ENCODE data around the gene SLC5A9.

Gene SLC5A9

DNA sequence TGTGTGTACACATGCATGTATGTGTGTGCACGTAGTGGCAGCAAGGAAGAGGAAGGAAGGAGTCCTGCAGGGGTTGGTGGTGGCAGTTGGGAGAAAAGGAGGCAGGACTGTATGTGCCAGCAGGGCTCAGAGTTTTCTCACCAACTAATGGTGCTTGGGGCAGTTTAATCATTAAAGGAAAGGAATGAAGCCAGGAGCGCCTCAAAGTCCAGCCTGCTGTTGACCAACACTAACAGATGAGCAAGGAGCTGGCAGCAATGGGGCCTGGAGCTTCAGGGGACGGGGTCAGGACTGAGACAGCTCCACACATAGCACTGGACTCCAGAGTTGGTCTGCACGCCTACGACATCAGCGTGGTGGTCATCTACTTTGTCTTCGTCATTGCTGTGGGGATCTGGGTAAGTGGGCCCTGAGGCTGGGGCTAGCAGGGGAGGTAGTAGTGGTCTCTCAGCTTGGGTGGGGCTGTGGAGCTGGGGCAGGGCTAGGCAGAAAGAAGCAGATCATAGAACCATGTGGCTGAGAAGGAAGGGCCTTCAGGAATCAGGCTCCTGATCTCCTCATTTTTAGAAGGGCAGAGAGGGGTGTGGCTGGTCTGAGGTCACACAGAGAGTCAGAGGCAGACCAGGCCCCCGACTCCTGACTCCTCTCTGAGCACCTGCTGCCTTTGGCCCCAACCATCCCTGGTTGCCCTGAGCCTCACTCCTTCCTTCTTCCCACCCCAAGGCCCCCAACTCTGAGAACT is at the start of gene SLC5A9:
Gene SLC5A9 (plus strand): TSS at position 216 of the 742 bp plus-strand sequence. CDS start 21 bp downstream, at position 237.
- no peak within 1 kb of the TSS for H3K27ac Mint-ChIP-seq
- H3K36me3 Mint-ChIP-seq: no peaks in the 10 kb centered on the region
- no peak within 1 kb of the TSS for H3K4me3 Mint-ChIP-seq
- no peaks in the 10 kb centered on the region for H3K4me1 Mint-ChIP-seq
- ATAC-seq: no peak
- no peaks in the 10 kb centered on the region for H3K9me3 Mint-ChIP-seq
- no peaks in the 10 kb centered on the region for H3K27me3 Mint-ChIP-seq

DNA sequence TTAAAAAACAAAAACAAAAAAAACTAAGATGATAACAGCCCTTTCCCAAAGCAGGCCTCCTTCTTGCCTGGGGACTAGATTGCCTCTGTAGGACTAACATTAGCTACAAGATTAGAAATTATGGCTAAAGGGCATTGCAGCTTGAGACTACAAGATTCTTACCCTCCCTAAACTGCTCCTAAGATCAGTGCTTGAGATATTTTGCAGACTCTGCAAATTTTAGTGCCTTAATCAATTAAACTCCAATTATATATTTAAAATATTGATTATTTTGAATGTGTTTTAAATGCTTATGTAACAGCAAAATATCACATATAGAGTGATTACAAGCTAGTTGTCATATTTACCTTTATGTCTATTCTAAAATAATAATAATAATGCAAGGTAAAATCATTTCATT is 47.4 kb upstream of the SLC5A9 start:
- no peak for ATAC-seq
- H3K27ac Mint-ChIP-seq: no peak overlapping the region
- H3K4me1 Mint-ChIP-seq: no peaks in the 10 kb centered on the region
- H3K36me3 Mint-ChIP-seq: peaks cover 3% of the 10 kb centered on the region
- peaks cover 10% of the 10 kb centered on the region for H3K9me3 Mint-ChIP-seq
- no peak overlapping the region for H3K4me3 Mint-ChIP-seq
- H3K27me3 Mint-ChIP-seq: peaks cover 17% of the 10 kb centered on the region

DNA sequence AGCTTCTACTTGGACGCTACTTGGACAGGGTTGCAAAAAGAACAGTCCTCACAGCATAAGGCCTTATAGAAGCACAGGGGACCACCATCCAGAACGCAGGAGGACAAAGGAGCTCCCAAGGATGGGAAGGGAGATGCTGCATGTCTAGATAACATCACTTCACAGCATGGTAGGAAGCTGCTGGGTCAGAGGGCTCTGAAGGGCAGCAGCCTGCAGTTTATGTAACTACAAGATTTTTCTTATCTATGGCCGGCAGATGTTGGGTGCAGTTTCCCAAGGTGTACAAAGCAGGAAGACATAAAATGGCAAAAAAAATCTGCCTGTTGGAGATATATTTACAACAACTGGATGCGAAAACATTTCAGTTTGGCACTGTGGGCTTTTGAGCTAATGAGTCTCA is 45.3 kb upstream of the SLC5A9 start:
- Mint-ChIP-seq H3K36me3 (no peaks in the 10 kb centered on the region), H3K4me1 (no peaks in the 10 kb centered on the region), H3K4me3 (no peak overlapping the region), H3K27me3 (peaks cover 17% of the 10 kb centered on the region), H3K27ac (no peak overlapping the region), H3K9me3 (peaks cover 4% of the 10 kb centered on the region)
- no peak for ATAC-seq

DNA sequence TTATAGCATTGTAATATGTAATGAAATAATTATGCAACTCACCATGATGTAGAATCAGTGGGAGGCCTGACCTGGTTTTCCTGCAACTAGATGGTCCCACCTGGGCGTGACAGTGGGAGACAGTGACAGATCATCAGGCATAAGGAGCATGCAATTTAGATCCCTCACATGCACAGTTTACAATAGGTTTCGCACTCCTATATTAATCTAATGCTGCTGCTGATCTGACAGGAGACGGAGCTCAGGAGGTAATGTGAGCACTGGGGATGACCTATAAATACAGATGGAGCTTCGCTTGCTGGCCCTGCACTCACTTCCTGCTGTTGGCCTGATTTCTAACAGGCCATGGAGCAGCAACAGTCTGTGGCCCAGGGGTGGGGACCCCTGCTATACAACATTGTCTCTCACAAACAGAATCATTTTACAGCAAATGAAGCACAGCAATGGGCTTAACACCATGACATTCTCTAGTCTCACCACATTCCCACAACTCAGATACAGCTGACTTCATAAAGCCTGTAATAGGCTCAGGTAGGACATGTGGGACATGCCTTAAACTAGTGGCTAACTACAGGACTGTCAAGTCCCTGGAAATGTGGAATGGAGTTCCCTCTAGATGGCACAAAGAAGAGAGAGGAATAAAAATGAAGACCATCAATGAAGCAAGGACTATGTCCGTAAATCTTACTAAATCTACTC is 40.7 kb upstream of the SLC5A9 start:
- Mint-ChIP-seq H3K27ac (no peak overlapping the region), H3K9me3 (no peaks in the 10 kb centered on the region), H3K4me1 (peaks cover 6% of the 10 kb centered on the region), H3K4me3 (no peak overlapping the region), H3K27me3 (peaks cover 9% of the 10 kb centered on the region), H3K36me3 (no peaks in the 10 kb centered on the region)
- no peak for ATAC-seq

DNA sequence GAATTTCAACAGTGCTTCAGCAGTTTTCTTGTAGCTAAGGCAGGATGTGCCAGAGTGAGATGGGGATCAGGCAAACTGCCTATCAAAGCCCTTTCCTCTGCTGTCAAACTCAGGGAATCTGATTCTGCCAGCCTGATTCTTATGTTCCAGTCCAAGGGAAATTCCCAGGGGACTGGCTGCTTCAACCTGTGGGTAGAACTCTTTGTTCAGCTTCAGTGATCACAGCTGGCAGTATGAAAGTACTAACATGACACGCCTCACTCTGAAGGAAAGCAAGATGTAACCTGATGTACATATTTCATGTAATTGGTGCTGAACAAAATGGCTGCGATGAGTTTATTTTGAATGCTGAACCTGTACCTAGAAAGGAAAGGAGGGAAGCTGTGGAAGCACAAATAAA is 40.1 kb upstream of the SLC5A9 start:
- no peak overlapping the region for H3K27ac Mint-ChIP-seq
- no peaks in the 10 kb centered on the region for H3K36me3 Mint-ChIP-seq
- no peaks in the 10 kb centered on the region for H3K9me3 Mint-ChIP-seq
- peaks cover 6% of the 10 kb centered on the region for H3K4me1 Mint-ChIP-seq
- no peak overlapping the region for H3K4me3 Mint-ChIP-seq
- H3K27me3 Mint-ChIP-seq: peaks cover 4% of the 10 kb centered on the region
- ATAC-seq: peak; percentile 43

DNA sequence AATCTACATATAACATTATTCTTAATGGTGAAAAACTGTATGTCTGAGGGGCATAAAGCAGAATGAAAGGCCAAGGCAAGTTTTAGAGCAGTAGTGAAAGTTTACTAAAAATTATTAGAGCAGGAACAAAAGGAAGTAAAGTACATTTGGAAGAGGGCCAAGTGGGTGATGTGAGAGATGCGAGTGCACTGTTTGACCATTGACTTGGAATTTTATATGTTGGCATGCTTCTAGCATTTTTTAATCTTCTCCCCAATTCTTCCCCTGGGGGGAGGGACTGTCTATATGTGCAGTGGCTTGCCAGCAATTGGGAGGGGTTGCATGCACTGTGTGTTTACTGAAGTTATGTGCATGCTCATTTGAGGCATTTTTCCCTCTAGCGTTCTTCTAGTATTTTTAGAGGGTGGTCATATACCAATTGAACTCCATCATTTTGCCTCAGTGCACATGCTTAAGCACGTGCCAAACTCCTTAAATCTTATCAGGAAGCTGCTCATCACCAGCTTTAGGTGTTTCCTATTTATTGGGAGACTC is 36.1 kb upstream of the SLC5A9 start:
- H3K4me3 Mint-ChIP-seq: no peak overlapping the region
- peaks cover 19% of the 10 kb centered on the region for H3K27me3 Mint-ChIP-seq
- no peaks in the 10 kb centered on the region for H3K36me3 Mint-ChIP-seq
- H3K9me3 Mint-ChIP-seq: peaks cover 8% of the 10 kb centered on the region
- no peak overlapping the region for H3K27ac Mint-ChIP-seq
- ATAC-seq: no peak
- peaks cover 6% of the 10 kb centered on the region for H3K4me1 Mint-ChIP-seq

DNA sequence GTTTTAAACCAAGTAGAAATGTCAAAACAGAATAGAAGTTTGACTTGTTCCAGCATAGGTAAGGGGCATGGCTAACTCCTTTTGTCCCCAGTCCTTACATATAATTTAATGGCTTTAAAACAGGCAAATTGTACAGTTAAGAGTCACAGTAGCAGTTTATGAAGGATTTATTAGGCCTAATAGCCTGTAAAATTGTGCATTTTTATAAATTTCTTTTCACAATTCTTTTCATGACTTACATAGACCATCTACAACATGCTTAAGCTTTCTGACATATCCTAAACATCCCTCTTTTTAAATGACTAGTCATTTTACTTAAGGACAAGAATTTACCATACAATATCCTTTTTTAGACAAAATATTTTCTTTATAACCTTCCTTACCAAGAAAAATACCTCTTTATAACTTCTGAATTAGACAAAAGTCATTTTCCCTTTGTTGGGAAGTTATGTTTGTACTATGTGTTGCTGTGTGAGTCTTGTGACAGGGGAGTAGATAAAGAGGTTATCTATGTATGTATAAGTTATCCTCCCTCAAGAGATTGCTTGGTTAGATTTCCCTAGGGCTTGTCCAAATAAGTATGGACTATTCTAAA is 34.5 kb upstream of the SLC5A9 start:
- ATAC-seq: no peak
- H3K9me3 Mint-ChIP-seq: peaks cover 8% of the 10 kb centered on the region
- H3K4me3 Mint-ChIP-seq: no peak overlapping the region
- no peaks in the 10 kb centered on the region for H3K36me3 Mint-ChIP-seq
- H3K27me3 Mint-ChIP-seq: peaks cover 19% of the 10 kb centered on the region
- no peak overlapping the region for H3K27ac Mint-ChIP-seq
- H3K4me1 Mint-ChIP-seq: no peaks in the 10 kb centered on the region

DNA sequence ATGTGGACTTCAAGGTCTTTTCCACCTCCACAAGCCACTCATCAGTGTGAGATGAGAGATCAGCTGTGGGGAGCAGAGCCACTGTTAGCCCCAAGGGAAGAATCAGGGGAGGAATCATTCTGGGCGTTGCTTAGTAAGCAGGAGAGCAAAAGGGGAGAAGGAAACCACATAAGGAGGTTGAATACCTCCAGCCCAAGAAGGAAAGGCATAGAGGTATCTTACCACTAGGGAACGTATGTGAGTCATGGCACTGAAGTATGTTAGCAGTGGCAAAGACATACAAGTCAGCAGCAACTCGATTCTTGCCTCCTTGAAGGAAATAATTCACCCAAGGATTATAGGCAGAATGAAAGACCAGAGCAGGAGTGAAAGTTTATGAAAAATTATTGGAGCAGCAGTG is 31.6 kb upstream of the SLC5A9 start:
- Mint-ChIP-seq H3K4me1 (no peaks in the 10 kb centered on the region), H3K9me3 (peaks cover 8% of the 10 kb centered on the region), H3K36me3 (no peaks in the 10 kb centered on the region), H3K27me3 (peaks cover 19% of the 10 kb centered on the region), H3K4me3 (no peak overlapping the region), H3K27ac (no peak overlapping the region)
- ATAC-seq: no peak

DNA sequence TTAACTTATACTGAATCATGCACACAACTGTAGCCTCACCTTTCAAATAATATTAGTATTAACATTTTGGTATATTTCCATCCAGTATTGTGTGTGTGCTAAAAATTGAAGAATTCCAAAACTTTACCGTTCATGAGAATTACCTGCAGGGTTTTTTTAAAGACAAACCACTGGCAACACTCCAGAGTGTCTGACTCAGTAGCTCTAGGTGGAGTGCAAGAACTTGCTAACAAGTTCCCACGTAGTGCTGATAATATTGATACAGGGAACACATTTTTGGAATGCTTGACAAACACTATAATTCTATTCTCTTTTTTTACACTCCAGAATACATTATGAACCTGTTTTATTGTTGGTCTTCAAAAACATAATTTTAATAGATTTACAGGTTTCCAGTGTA is 27.7 kb upstream of the SLC5A9 start:
- ATAC-seq: no peak
- Mint-ChIP-seq H3K27ac (no peak overlapping the region), H3K4me1 (no peaks in the 10 kb centered on the region), H3K9me3 (no peaks in the 10 kb centered on the region), H3K36me3 (no peaks in the 10 kb centered on the region), H3K4me3 (no peak overlapping the region), H3K27me3 (peaks cover 16% of the 10 kb centered on the region)

DNA sequence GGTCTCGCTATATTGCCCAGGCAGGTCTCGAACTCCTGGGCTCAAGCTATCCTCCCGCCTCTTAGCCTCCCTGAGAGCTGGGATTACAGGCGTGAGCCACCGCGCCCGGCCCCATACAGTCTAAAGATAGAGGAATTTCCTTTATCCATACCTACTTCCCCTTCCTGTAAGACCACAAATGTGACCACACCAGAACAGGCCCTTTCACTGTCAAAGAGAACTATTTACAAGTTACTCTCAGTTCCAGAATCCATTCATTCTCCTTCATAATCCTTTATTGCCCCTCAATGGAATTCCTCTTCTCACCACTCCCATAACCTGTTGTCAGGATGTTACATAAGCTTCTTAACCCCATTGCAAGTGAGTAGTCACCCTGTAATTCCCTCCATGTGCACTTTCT is 26.3 kb upstream of the SLC5A9 start:
- Mint-ChIP-seq H3K27ac (no peak overlapping the region), H3K4me1 (no peaks in the 10 kb centered on the region), H3K27me3 (peaks cover 2% of the 10 kb centered on the region), H3K4me3 (no peak overlapping the region), H3K36me3 (no peaks in the 10 kb centered on the region), H3K9me3 (no peaks in the 10 kb centered on the region)
- ATAC-seq: peak; percentile 36

DNA sequence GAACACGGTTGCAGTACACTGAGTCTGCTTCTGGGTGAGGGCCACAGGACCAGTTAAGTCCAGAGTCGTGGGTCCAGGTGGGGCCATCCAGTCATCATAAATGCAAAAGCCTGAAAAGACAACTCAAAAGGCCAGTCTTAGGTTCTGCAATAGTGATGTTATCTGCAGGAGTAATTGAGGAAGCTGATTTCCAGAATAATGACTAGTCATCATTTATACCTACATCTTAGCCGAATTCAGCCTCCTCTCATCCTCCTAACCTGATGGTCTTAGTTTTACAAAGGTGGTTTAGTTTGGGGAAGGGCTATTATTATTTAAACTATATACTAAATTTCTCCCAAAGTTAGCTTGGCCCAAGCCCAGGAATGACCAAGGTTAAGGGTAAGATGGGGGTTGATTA is 23.5 kb upstream of the SLC5A9 start:
- no peaks in the 10 kb centered on the region for H3K36me3 Mint-ChIP-seq
- no peaks in the 10 kb centered on the region for H3K4me1 Mint-ChIP-seq
- no peaks in the 10 kb centered on the region for H3K9me3 Mint-ChIP-seq
- H3K27me3 Mint-ChIP-seq: no peaks in the 10 kb centered on the region
- no peak for ATAC-seq
- no peak overlapping the region for H3K4me3 Mint-ChIP-seq
- no peak overlapping the region for H3K27ac Mint-ChIP-seq

DNA sequence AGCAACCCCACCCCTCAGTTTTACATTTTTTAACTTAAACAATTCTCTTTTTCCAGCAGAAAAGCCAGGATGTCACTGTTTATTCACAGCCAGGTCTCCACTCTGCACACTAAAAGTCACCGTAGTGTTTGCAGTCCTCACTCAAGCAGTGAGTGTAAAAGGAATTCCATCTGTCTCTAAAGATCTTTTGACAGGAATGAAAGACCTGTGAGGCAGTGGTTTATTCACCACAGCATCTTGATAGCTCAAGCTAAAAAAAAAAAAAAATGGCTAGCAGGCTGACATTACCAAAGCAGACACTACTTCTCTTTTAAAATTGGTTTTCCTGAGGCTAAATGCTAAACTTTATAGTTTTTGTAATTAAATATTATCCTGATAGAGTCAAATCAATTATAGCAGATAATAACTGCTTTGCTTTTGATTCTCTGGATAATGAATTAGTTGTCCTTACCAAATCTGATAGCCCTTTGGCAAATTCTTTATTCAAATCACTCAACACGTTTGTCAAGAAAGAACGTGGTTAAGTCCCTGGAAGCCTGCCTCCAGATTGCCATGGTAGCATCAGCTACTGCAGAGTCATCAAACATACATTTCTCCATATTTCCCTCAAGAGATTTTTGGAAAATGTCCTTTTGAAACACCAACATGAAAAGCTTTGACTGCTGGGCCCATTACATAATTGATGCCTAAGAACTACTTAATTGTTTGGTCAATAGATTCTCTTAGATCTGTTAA is 22.2 kb upstream of the SLC5A9 start:
- Mint-ChIP-seq H3K9me3 (no peaks in the 10 kb centered on the region), H3K27ac (no peak overlapping the region)

DNA sequence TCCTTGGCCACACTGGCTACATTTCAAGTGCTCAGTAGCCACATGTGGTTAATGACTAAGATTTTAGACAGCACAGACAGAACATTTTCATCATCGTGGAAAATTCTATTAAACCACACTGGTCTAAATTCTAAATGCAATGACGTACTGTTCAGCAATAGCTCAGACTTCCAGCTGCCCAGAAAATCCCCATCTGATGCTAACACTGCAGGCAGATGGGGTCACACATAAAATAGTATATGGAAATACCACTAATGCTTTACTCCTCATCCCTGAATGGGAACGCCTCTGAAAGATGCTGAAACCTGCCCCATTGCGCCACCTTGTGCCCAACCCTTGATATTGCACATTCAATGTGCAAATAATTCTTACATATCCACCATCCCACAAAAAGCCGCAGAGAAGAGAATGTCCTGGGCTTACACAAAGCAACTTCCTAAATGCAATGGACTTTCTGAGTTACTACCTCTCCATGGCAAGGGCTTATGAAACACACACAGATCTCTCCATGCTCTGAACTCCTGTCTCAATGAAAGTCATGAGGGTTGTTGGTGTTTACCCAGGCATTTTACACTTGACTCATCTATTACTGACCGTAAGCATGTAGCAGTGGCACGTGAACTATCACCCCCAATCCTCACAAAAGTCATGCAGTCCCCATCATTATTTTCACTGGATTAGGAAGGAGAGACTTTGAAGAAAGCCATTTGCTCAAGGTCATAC is 20.3 kb upstream of the SLC5A9 start:
- Mint-ChIP-seq H3K9me3 (no peaks in the 10 kb centered on the region), H3K36me3 (no peaks in the 10 kb centered on the region), H3K4me3 (no peak overlapping the region), H3K4me1 (no peaks in the 10 kb centered on the region), H3K27me3 (no peaks in the 10 kb centered on the region), H3K27ac (no peak overlapping the region)
- no peak for ATAC-seq

More for the DNA sequence above, 22.2 kb upstream of the SLC5A9 start:
- Mint-ChIP-seq H3K36me3 (no peaks in the 10 kb centered on the region), H3K4me3 (no peak overlapping the region), H3K4me1 (no peaks in the 10 kb centered on the region), H3K27me3 (no peaks in the 10 kb centered on the region)
- no peak for ATAC-seq

DNA sequence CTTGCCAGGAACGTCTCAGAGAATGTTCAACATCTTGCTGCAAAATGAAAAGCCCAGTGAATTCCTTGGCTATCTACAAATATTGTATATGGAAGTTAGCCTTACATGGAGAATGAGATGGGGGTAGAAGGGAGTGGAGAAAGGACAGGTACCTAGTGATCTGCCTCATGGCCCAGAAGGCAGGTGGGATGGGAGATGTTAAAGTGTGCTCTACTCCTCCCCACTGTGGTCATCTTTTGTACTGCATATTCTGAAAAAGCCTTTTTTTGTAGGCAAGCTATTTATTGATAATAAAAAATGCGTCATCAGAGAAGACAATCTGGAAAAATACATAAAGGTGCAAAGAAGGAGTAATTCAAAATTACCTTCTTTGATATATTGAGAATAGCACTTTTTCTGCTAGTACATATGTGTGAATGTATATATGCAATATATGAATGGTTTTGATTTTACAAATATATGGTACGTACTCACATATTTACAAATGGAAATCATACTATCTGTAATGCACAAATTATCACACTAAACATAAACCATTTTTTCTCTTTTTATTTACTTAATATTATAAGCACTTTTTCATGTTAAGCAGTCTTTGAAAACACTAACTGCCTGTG is 19.1 kb upstream of the SLC5A9 start:
- Mint-ChIP-seq H3K27ac (no peak overlapping the region), H3K9me3 (no peaks in the 10 kb centered on the region), H3K4me1 (no peaks in the 10 kb centered on the region), H3K27me3 (no peaks in the 10 kb centered on the region), H3K36me3 (no peaks in the 10 kb centered on the region), H3K4me3 (no peak overlapping the region)
- no peak for ATAC-seq

Measured in stimulated activated memory B cell treated with anti-CD40 and anti-IgM and Interleukin-4, amounts not matched to agents 10 μg/mL and 1 μg/mL and 100 μg/mL, for 72 hours (primary cell).